K562 (cell line): ENCODE data around the gene SGSH. TPM values are rescaled to one million over a fixed set of nuclear protein-coding genes. Genes with fewer than 3 reads are reported as not detected.
A peak's percentile ranks its signal among the peaks of the same experiment; 100 is the strongest.

ENCODE experiments used
- ATF7 ChIP-seq: fragments of 450-650 bp; IDR thresholded peaks from 2 replicates; pipeline ENCODE4 v1.7.1; 2014; ENCODE audit warnings: mild to moderate bottlenecking, moderate library complexity
- CHAMP1 ChIP-seq: fragments of 450-650 bp; IDR thresholded peaks from 2 replicates; pipeline ENCODE4 v1.6.1; 2016; ENCODE audit warnings: mild to moderate bottlenecking
- CXXC5 ChIP-seq: fragments of 250-450 bp; sonication (Bioruptor Pico); IDR thresholded peaks from 2 replicates; pipeline ENCODE4 v1.8.0; 2022; ENCODE audit warnings: inconsistent platforms, mild to moderate bottlenecking, moderate library complexity
- ELF1 ChIP-seq: fragments of 200-800 bp; sonication (Bioruptor generic); IDR thresholded peaks from 2 replicates; pipeline ENCODE4 v1.6.1; 2016; ENCODE audit warnings: missing genetic modification characterization, missing compliant biosample characterization
- EWSR1 ChIP-seq: fragments of 450-650 bp; IDR thresholded peaks from 2 replicates; pipeline ENCODE4 v1.6.1; 2018; ENCODE audit warnings: borderline replicate concordance, mild to moderate bottlenecking, low read depth, moderate library complexity; ENCODE audit not compliant: partially characterized antibody
- FOXK1 ChIP-seq: sonication (generic); formaldehyde crosslinking; IDR thresholded peaks from 2 replicates; pipeline ENCODE4 v1.8.0; 2022; ENCODE audit warnings: missing genetic modification reagents, mild to moderate bottlenecking, borderline replicate concordance
- HBP1 ChIP-seq: fragments of 450-650 bp; formaldehyde crosslinking; IDR thresholded peaks from 2 replicates; pipeline ENCODE4 v1.4.0; 2022; ENCODE audit warnings: missing genetic modification characterization
- HSF4 ChIP-seq: fragments of 250-450 bp; sonication (Bioruptor Pico); IDR thresholded peaks from 2 replicates; pipeline ENCODE4 v2.1.2; 2022; ENCODE audit warnings: mild to moderate bottlenecking, moderate library complexity, borderline replicate concordance
- NEUROD1 ChIP-seq: fragments of 150-350 bp; IDR thresholded peaks from 2 replicates; pipeline ENCODE4 v1.6.1; 2014; ENCODE audit warnings: borderline replicate concordance, low read length, low read depth; ENCODE audit not compliant: partially characterized antibody
- NRF1 ChIP-seq, 2 experiments: fragments of 450-650 bp; IDR thresholded peaks in 1 of 2; conservative IDR thresholded peaks in 1 of 2; 2 replicates each; pipeline ENCODE4 v1.6.1; 2014; ENCODE audit warnings: mild to moderate bottlenecking in 2 of 2
- POLR2AphosphoS2 ChIP-seq: IDR thresholded peaks from 2 replicates; pipeline ENCODE4 v1.6.1; 2012; ENCODE audit warnings: low read length, improper control_type of control experiment
- POLR2AphosphoS5 ChIP-seq: IDR thresholded peaks from 2 replicates; pipeline ENCODE4 v1.6.1; 2011; ENCODE audit warnings: mild to moderate bottlenecking, low read depth, low read length, moderate library complexity; ENCODE audit not compliant: control insufficient read depth, insufficient read depth
- RAD21 ChIP-seq, 2 experiments: fragments of 250-450 bp in 1 of 2; fragments of 450-650 bp in 1 of 2; sonication (Bioruptor Pico) in 1 of 2; formaldehyde crosslinking in 1 of 2; IDR thresholded peaks in 1 of 2; conservative IDR thresholded peaks in 1 of 2; 2 replicates each; pipeline versions ENCODE4 v1.4.0 to v1.8.0; 2020 to 2022; ENCODE audit warnings: mild to moderate bottlenecking in 2 of 2, moderate library complexity in 1 of 2
- RBM22 ChIP-seq: fragments of 200-400 bp; formaldehyde crosslinking; IDR thresholded peaks from 2 replicates; pipeline ENCODE4 v1.6.1; 2018; ENCODE audit warnings: low read length, low read depth; ENCODE audit not compliant: poor library complexity, severe bottlenecking
- SPI1 ChIP-seq: IDR thresholded peaks from 2 replicates; pipeline ENCODE4 v1.6.1; 2011; ENCODE audit warnings: low read depth, low read length, control low read depth, borderline replicate concordance
- STAT5A ChIP-seq: IDR thresholded peaks from 2 replicates; pipeline ENCODE4 v1.6.1; 2012; ENCODE audit warnings: low read length, inconsistent platforms, borderline replicate concordance
- ZBTB7A ChIP-seq: IDR thresholded peaks from 2 replicates; pipeline ENCODE4 v1.6.1; 2011; ENCODE audit warnings: low read depth, mild to moderate bottlenecking, low read length, moderate library complexity, borderline replicate concordance; ENCODE audit not compliant: control insufficient read depth
- ZFP30 ChIP-seq: fragments of 250-450 bp; sonication (Bioruptor Pico); IDR thresholded peaks from 2 replicates; pipeline ENCODE4 v1.8.0; 2022; ENCODE audit warnings: moderate library complexity, mild to moderate bottlenecking, inconsistent platforms, borderline replicate concordance
- ZNF174 ChIP-seq: fragments of 250-450 bp; sonication (Bioruptor Pico); IDR thresholded peaks from 2 replicates; pipeline ENCODE4 v1.4.0; 2020; ENCODE audit warnings: mild to moderate bottlenecking
- ZNF263 ChIP-seq: sonication (generic); formaldehyde crosslinking; IDR thresholded peaks from 2 replicates; pipeline ENCODE4 v1.8.0; 2022; ENCODE audit warnings: mild to moderate bottlenecking, missing genetic modification reagents, borderline replicate concordance
- ZNF518B ChIP-seq: fragments of 250-450 bp; sonication (Bioruptor Pico); IDR thresholded peaks from 2 replicates; pipeline ENCODE4 v1.5.0; 2021; ENCODE audit warnings: mild to moderate bottlenecking, moderate library complexity
- polyA plus RNA-seq, 8 experiments: library from polyadenylated mRNA; depleted of rRNA in 4 of 8; stranded (reverse) in 5 of 8; unstranded in 3 of 8; fragments of >200 nt; fragmentation: Nextera tagmentation in 2 of 8; fragmentation: Illumina TruSeq in 1 of 8; extraction: Ambion mirVana in 2 of 8; extraction: Trizol in 1 of 8; gene quantifications; 2 replicates each; pipeline versions ENCODE4 v1.2.1 to v1.2.3, GENCODE V29; 2011 to 2014; ENCODE audit warnings: inconsistent platforms in 1 of 8, missing spikeins in 1 of 8
- total RNA-seq, 7 experiments: library from RNA; depleted of rRNA in 6 of 7; stranded (reverse); fragments of >200 nt in 6 of 7; fragmentation: Illumina TruSeq in 2 of 7; extraction: Trizol in 2 of 7; gene quantifications; 2 replicates each; pipeline versions ENCODE4 v1.2.1 to v1.2.3, GENCODE V29; 2011 to 2021; ENCODE audit warnings: low replicate concordance in 1 of 7

Gene SGSH
- total and polyA plus RNA-seq, 9 of the 15 experiments (the other 6 are each of a cell fraction or from before 2014, with no cell fraction given), result 0.25 to 15.7 (median 4.9) TPM

GRCh38 chr17:80262291-80262690, 42.2 kb upstream of the SGSH start (continued):
- TF ChIP-seq NEUROD1 (no peak), EWSR1 (no peak), CXXC5 (CRISPR knock-in tag) (peak; percentile 40; the same call in 1 of the 2 replicates), ZFP30 (CRISPR knock-in tag) (no peak), RAD21 (CRISPR knock-in tag; conservative IDR thresholded peaks at IDR 0.05 in 1 of 2, IDR thresholded peaks at IDR 0.05 in 1 of 2) (no peak), ELF1 (tag) (no peak), POLR2AphosphoS5 (no peak), NRF1 (conservative IDR thresholded peaks at IDR 0.05 in 1 of 2, IDR thresholded peaks at IDR 0.05 in 1 of 2) (peak in 1 of 2 experiments; percentile 17; a peak in 1 of 4 replicates), CHAMP1 (no peak), ZBTB7A (peak; percentile 4; the same call in 1 of the 2 replicates), POLR2AphosphoS2 (no peak), SPI1 (peak; percentile 49; the same call in 1 of the 2 replicates), ZNF518B (no peak), RBM22 (no peak), STAT5A (no peak), HBP1 (no peak), ATF7 (0 out of 2 replicates have a peak, but pooled peaks have one; percentile 17), ZNF174 (CRISPR knock-in tag) (no peak), ZNF263 (no peak), FOXK1 (CRISPR knock-in tag) (no peak), HSF4 (no peak)
